Measurements from ENCODE around the gene TMEM30B.
"Not testable (repeated sequence)": the region's sequence is repeated elsewhere in the genome, so short reads cannot be mapped to it uniquely, and the experiment has no call there.

TMEM30B gene

DNA sequence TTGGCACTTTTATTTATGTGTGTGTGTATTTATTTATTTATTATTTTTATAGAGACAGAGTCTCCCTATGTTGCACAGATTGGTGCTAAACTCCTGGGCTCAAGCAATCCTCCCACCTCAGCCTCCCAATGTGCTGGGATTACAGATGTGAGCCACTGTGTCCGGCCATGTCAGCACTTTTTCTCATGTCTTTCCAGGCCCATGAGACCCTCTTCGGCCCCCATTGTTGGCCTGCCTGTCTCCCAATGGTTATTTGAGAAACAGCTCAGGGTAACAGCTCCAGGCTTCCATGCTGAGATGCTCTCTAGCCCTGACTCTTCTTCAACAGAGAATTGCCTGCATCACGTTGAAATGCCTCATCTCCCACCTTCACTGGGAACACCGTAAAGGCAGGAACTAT is 34.4 kb downstream of the TMEM30B start:
- Histone ChIP-seq H3K4me3 (ENCODE audit: low read depth, low read length) (no peak overlapping the region), H3K4me1 (no peaks in the 10 kb centered on the region), H3K36me3 (no peaks in the 10 kb centered on the region), H3K9me3 (no peaks in the 10 kb centered on the region), H3K27me3 (peaks cover 12% of the 10 kb centered on the region)
- TF ChIP-seq CTCF (IDR thresholded peaks at IDR 0.05; ENCODE audit: low read depth, low read length), result no peak
- no peak for DNase-seq

GRCh38 chr14:61244009-61244408 is 37.1 kb downstream of the TMEM30B start:
- Histone ChIP-seq H3K36me3 (no peaks in the 10 kb centered on the region), H3K4me1 (no peaks in the 10 kb centered on the region), H3K4me3 (ENCODE audit: low read depth, low read length) (no peak overlapping the region), H3K27me3 (peaks cover 9% of the 10 kb centered on the region), H3K9me3 (no peaks in the 10 kb centered on the region)
- TF ChIP-seq CTCF (IDR thresholded peaks at IDR 0.05; ENCODE audit: low read depth, low read length), result no peak
- DNase-seq, result no peak

GRCh38 chr14:61240206-61240605 is 40.9 kb downstream of the TMEM30B start:
- Histone ChIP-seq H3K9me3 (no peaks in the 10 kb centered on the region), H3K4me3 (ENCODE audit: low read depth, low read length) (no peak overlapping the region), H3K27me3 (peaks cover 9% of the 10 kb centered on the region), H3K4me1 (no peaks in the 10 kb centered on the region), H3K36me3 (no peaks in the 10 kb centered on the region)
- DNase-seq, result no peak
- no peak for TF ChIP-seq CTCF (IDR thresholded peaks at IDR 0.05; ENCODE audit: low read depth, low read length)

DNA sequence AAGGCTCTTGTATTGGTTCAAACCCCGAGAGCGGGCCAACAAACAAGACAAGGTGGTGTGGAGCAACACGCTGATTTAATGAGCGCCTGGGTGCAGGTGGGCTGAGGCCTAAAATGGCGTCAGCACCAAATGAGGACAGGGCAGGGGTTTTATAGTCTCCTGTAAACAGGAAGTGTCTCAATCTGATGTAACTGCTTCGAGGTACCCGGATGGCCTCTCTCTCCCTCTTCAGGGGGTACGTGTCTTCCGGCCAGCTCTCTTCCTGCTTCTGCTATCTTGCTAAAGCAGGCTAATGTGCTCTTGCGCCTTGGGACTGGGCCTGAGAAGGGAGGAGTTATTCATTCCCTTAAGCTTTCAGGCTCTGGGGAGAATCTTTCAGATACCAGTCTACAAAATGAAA is 41.9 kb downstream of the TMEM30B start:
- H3K9me3 ChIP-seq; H3K4me3 ChIP-seq (ENCODE audit: low read depth, low read length); H3K27me3 ChIP-seq; H3K36me3 ChIP-seq; DNase-seq; H3K4me1 ChIP-seq: not testable (repeated sequence)

GRCh38 chr14:61238611-61239245 is 42.4 kb downstream of the TMEM30B start:
- H3K4me1 ChIP-seq, result no peaks in the 10 kb centered on the region
- no peak for DNase-seq
- H3K27me3 ChIP-seq, result no peaks in the 10 kb centered on the region; the same call in 1 of the 2 replicates
- no peak for TF ChIP-seq CTCF (IDR thresholded peaks at IDR 0.05; ENCODE audit: low read depth, low read length)
- no peak overlapping the region for H3K4me3 ChIP-seq (ENCODE audit: low read depth, low read length)
- no peaks in the 10 kb centered on the region for H3K36me3 ChIP-seq
- H3K9me3 ChIP-seq, result no peaks in the 10 kb centered on the region

- Histone ChIP-seq H3K4me3 (ENCODE audit: low read depth, low read length) (no peak overlapping the region), H3K36me3 (no peaks in the 10 kb centered on the region), H3K4me1 (no peaks in the 10 kb centered on the region), H3K27me3 (0 out of 2 replicates have a peak, but pooled peaks cover 2% of the 10 kb centered on the region), H3K9me3 (no peaks in the 10 kb centered on the region)
- no peak for DNase-seq
- no peak for TF ChIP-seq CTCF (IDR thresholded peaks at IDR 0.05; ENCODE audit: low read depth, low read length)
Measured at GRCh38 chr14:61234215-61234916, 46.8 kb downstream of the TMEM30B start.

Measured in BE2C (cell line).